GM18517 (cell line): ENCODE results near the gene TCP11L1.
"Not testable (repeated sequence)": the region's sequence is repeated elsewhere in the genome, so short reads cannot be mapped to it uniquely, and the experiment has no call there.

Experiments
- ATAC-seq: cut with Tn5 transposase; IDR thresholded peaks from one replicate; pipeline ENCODE4 v1.9.1; 2021; ENCODE audit warnings: mild to moderate bottlenecking, moderate library complexity; ENCODE audit not compliant: unreplicated experiment

The TCP11L1 gene

GRCh38 chr11:33065445-33066178, 26.2 kb downstream of the TCP11L1 start:
- no peak for ATAC-seq

- ATAC-seq, result no peak
Observed at GRCh38 chr11:33067294-33067693, 27.9 kb downstream of the TCP11L1 start.

GRCh38 chr11:33068611-33069340, 29.4 kb downstream of the TCP11L1 start:
- ATAC-seq, result no peak

DNA sequence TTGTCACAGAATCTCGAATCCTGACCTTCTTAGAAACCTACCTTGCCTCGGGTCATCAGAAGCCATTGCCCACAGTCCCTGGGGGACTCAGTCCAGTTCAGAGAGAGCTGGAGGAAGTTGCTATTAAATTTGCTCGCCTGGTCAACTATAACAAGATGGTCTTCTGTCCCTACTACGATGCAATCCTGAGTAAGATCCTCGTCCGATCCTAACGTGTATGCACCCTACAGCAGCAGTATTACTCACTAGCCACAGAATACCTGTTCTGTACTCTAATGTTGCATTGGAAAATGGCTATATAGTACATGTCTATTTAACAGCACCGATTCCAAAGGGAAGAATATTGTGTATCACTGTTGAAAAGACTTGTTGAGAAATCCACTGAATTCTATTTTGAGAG, 33.1 kb downstream of the TCP11L1 start:
- ATAC-seq, result no peak

GRCh38 chr11:33083918-33084317, 44.5 kb downstream of the TCP11L1 start:
- no peak for ATAC-seq

- ATAC-seq, result no peak
Observed at GRCh38 chr11:33086017-33086416, 46.6 kb downstream of the TCP11L1 start.

DNA sequence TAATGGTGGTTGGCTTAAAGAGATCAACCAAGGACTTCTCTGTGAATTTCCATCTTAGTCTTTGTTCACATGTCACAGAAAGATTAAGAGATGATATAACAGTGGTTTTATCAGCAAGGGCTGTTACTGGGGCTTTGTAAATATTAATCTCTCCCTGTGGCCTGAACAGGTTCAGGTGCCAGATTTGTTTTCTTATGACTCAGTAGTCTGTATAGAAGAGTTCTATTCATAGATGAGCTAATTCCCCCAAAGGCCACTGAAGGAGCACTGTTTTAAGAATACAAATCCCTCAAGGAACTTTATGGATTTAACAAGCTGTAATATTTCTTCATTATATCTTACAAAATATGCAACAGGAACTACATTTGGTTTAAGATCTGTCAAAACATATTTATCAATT, 50.4 kb downstream of the TCP11L1 start:
- no peak for ATAC-seq

DNA sequence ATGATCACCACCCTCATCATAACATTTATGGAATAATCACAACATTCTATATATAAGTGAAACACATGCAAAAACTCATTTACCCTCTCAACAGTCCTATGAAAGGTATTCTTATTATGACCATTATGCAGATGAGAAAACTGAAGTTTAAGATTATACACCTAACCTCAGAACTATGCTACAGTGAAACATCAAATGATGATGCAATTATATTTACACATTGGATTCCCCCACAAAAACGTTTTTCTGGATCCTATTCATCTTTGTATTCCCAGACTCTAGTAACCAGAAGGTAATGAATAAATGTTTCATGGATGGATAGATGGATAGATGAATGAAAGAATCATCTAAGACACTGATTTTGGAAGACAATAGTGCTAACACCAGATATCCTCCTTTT, 54.8 kb downstream of the TCP11L1 start:
- no peak for ATAC-seq

DNA sequence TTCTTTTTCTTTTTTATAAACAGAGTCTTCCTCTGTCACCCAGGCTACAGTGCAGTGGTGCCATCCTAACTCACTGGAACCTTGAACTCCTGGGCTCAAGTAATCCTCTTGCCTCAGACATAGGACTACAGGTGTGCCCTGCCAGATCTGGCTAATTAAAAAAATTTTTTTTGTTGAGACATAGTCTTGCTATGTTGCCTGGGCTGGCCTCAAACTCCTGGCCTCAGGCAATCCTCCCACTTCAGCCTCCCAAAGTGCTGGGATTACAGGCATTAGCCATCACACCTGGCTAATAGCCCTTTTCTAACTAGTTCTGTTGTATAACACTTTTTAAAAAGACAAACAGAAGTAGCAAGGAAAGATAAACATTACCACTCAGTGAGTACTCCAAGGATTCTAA, 64.5 kb downstream of the TCP11L1 start:
- ATAC-seq, result no peak

DNA sequence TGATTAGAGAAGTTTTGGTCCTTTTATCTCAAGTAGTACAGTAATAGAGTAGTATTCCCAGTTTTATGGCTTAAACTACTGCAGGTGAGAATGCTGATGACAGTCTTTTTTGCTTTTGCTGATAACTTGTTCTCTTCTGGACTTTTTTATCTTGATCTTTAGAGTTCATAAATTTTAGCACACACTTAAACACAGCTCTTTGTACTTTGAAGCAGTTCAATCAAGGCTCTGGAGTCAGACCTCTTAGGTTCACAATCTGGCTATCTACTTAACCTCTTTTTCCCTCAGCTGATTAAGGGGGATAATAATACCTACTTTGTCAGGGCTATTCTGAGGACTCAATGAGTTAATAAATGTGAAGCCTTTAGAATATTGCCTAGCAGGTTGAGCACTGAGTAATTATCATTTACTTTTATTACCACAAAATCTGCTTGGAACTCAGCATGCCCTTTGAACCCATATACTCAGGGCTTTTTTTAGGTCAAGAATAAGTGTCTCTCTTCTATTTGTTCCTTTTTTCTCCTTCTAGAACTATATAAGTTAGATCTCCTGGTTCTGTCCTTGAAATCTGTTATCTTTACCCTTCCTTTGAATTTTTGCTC, 70.0 kb downstream of the TCP11L1 start:
- no peak for ATAC-seq

- ATAC-seq, result no peak
Observed at GRCh38 chr11:33110083-33110482, 70.7 kb downstream of the TCP11L1 start.

DNA sequence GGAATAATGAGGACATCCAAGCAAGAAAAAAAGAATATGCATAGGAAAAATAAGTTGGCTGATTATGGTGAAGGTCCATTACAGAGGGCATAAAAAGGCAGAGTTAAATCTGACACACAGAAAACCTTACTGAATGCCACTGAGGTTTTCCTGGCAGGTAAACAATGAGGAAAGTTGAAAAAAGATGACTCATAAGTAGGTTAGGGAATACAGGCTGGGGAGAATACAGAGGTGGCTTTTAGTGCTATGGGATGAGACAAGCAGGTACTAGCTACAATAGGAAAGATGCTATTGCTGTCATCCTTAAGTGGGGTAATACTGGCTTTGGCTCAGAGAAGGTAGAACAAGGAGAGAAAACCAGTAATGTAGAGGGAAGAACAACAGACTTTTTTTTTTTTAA, 77.2 kb downstream of the TCP11L1 start:
- ATAC-seq, result no peak

DNA sequence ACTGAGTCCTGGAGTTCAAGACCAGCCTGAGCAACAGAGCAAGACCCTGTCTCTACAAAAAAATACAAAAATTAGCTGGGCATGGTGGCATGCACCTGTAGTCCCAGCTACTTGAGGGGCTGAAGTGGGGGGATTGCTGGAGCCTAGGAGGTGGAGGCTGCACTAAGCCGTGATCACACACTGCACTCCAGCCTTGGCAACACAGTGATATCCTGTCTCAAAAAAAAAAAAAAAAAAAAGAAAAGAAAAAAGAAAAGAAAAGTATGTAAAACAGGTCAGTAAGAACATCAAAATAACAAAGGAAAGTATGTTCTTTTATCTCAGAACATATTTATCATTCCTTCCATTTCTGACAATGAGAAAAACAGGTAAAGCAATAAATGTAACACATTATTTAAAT, 83.3 kb downstream of the TCP11L1 start:
- ATAC-seq, result not testable (repeated sequence)
